ENCODE results near the gene CCDC184. TPM values are rescaled to one million over a fixed set of nuclear protein-coding genes. Genes with fewer than 3 reads are reported as not detected.

CCDC184 gene
- polyA plus RNA-seq, 1 donor (not counting 4 experiments of a cell fraction or from before 2014, with no cell fraction given): 0.21 TPM

- FAIRE-seq (peak; percentile 75), DNase-seq (ENCODE audit: low read depth, low spot score) (peak; percentile 44)
- Histone ChIP-seq H3K4me2 (ENCODE audit: control insufficient read depth, extremely low read depth, insufficient read depth, low read depth, low read length) (peak overlapping the region; percentile 15), H3K27me3 (ENCODE audit: control insufficient read depth, extremely low read depth, insufficient read depth, low read length) (peaks cover 21% of the 10 kb centered on the region), H2AFZ (ENCODE audit: control insufficient read depth, low read length) (no peak overlapping the region), H3K79me2 (ENCODE audit: control insufficient read depth, insufficient read depth, low read length) (no peaks in the 10 kb centered on the region), H3K9me3 (ENCODE audit: control insufficient read depth, low read depth, low read length) (no peaks in the 10 kb centered on the region), H4K20me1 (ENCODE audit: control insufficient read depth, extremely low read depth, insufficient read depth, low read length) (no peaks in the 10 kb centered on the region), H3K9me1 (ENCODE audit: control insufficient read depth, extremely low read depth, insufficient read depth, low read length) (no peaks in the 10 kb centered on the region), H3K27ac (ENCODE audit: control insufficient read depth, insufficient read depth, low read length) (no peak overlapping the region), H3K36me3 (ENCODE audit: control insufficient read depth in 2 of 2, extremely low read depth in 1 of 2, insufficient read depth in 2 of 2, low read length in 2 of 2) (no peaks in the 10 kb centered on the region), H3K4me3 (ENCODE audit: control insufficient read depth in 2 of 3, extremely low read depth in 1 of 3, insufficient read depth in 2 of 3, low read depth in 1 of 3, low read length in 3 of 3) (no peak overlapping the region), H3K9ac (ENCODE audit: control insufficient read depth, extremely low read depth, insufficient read depth, low read length) (no peak overlapping the region), H3K4me1 (ENCODE audit: control insufficient read depth, extremely low read depth, insufficient read depth, low read length) (peaks cover 10% of the 10 kb centered on the region)
- TF ChIP-seq CTCF (optimal IDR thresholded peaks at IDR 0.05 in 1 of 3, IDR thresholded peaks at IDR 0.05 in 1 of 3, conservative IDR thresholded peaks at IDR 0.05 in 1 of 3; ENCODE audit: extremely low read depth in 1 of 3, insufficient read depth in 2 of 3, low read length in 3 of 3) (peak; percentile 65 to 79 (median 75)), EZH2 (IDR thresholded peaks at IDR 0.05; ENCODE audit: low read length) (no peak)
- dilution Hi-C loops (cut with MboI; ENCODE audit: extremely low pct_ligation_motif_present, low sequenced_read_pairs): no loop called here
These were observed 6.1 kb downstream of the CCDC184 start for GRCh38 chr12:48189331-48190125.

GRCh38 chr12:48191096-48191495 is 7.7 kb downstream of the CCDC184 start:
- H4K20me1 ChIP-seq (ENCODE audit: control insufficient read depth, extremely low read depth, insufficient read depth, low read length): no peaks in the 10 kb centered on the region
- H3K27ac ChIP-seq (ENCODE audit: control insufficient read depth, insufficient read depth, low read length): no peak overlapping the region
- TF ChIP-seq EZH2 (IDR thresholded peaks at IDR 0.05; ENCODE audit: low read length): no peak
- TF ChIP-seq CTCF (optimal IDR thresholded peaks at IDR 0.05 in 1 of 3, IDR thresholded peaks at IDR 0.05 in 1 of 3, conservative IDR thresholded peaks at IDR 0.05 in 1 of 3; ENCODE audit: extremely low read depth in 1 of 3, insufficient read depth in 2 of 3, low read length in 3 of 3): no peak
- peak overlapping the region; percentile 17 for H3K4me2 ChIP-seq (ENCODE audit: control insufficient read depth, extremely low read depth, insufficient read depth, low read depth, low read length)
- H3K4me1 ChIP-seq (ENCODE audit: control insufficient read depth, extremely low read depth, insufficient read depth, low read length): peaks cover 7% of the 10 kb centered on the region
- H3K9me1 ChIP-seq (ENCODE audit: control insufficient read depth, extremely low read depth, insufficient read depth, low read length): no peaks in the 10 kb centered on the region
- peaks cover 5% of the 10 kb centered on the region for H3K27me3 ChIP-seq (ENCODE audit: control insufficient read depth, extremely low read depth, insufficient read depth, low read length)
- H2AFZ ChIP-seq (ENCODE audit: control insufficient read depth, low read length): no peak overlapping the region
- H3K4me3 ChIP-seq (ENCODE audit: control insufficient read depth in 2 of 3, extremely low read depth in 1 of 3, insufficient read depth in 2 of 3, low read depth in 1 of 3, low read length in 3 of 3): no peak overlapping the region
- H3K79me2 ChIP-seq (ENCODE audit: control insufficient read depth, insufficient read depth, low read length): no peaks in the 10 kb centered on the region
- H3K36me3 ChIP-seq (ENCODE audit: control insufficient read depth in 2 of 2, extremely low read depth in 1 of 2, insufficient read depth in 2 of 2, low read length in 2 of 2): no peaks in the 10 kb centered on the region
- DNase-seq (ENCODE audit: low read depth, low spot score) (no peak), FAIRE-seq (peak; percentile 46)
- H3K9me3 ChIP-seq (ENCODE audit: control insufficient read depth, low read depth, low read length): no peaks in the 10 kb centered on the region
- dilution Hi-C loops (cut with MboI; ENCODE audit: extremely low pct_ligation_motif_present, low sequenced_read_pairs): no loop called here
- H3K9ac ChIP-seq (ENCODE audit: control insufficient read depth, extremely low read depth, insufficient read depth, low read length): no peak overlapping the region
